GM18870 (cell line): ENCODE measurements around the gene REV3L.
A peak's percentile ranks its signal among the peaks of the same experiment; 100 is the strongest.
"Not testable (repeated sequence)": the region's sequence is repeated elsewhere in the genome, so short reads cannot be mapped to it uniquely, and the experiment has no call there.

Experiments used
- ATAC-seq: cut with Tn5 transposase; IDR thresholded peaks from one replicate; pipeline ENCODE4 v1.9.1; 2021; ENCODE audit warnings: moderate library complexity; ENCODE audit not compliant: unreplicated experiment

The REV3L gene

GRCh38 chr6:111266276-111266675, 216.7 kb downstream of the REV3L start:
- ATAC-seq, result no peak

GRCh38 chr6:111265842-111266241, 217.2 kb downstream of the REV3L start:
- no peak for ATAC-seq

GRCh38 chr6:111263837-111264236, 219.2 kb downstream of the REV3L start:
- ATAC-seq, result no peak

- ATAC-seq, result no peak
Observed at GRCh38 chr6:111260570-111261298, 222.3 kb downstream of the REV3L start.

GRCh38 chr6:111259089-111259831, 223.8 kb downstream of the REV3L start:
- peak; percentile 98 for ATAC-seq

- ATAC-seq, result no peak
Observed at GRCh38 chr6:111258615-111259088, 224.4 kb downstream of the REV3L start.

- ATAC-seq, result no peak
Observed at GRCh38 chr6:111258010-111258409, 225.0 kb downstream of the REV3L start.

GRCh38 chr6:111256646-111257045, 226.4 kb downstream of the REV3L start:
- no peak for ATAC-seq

- not testable (repeated sequence) for ATAC-seq
Observed at GRCh38 chr6:111255838-111256237, 227.2 kb downstream of the REV3L start.

- ATAC-seq, result no peak
Observed at GRCh38 chr6:111254779-111255166, 228.2 kb downstream of the REV3L start.

- no peak for ATAC-seq
Observed at GRCh38 chr6:111254004-111254778, 228.8 kb downstream of the REV3L start.

- ATAC-seq, result no peak
Observed at GRCh38 chr6:111252726-111253125, 230.3 kb downstream of the REV3L start.

GRCh38 chr6:111250791-111251354, 232.1 kb downstream of the REV3L start:
- ATAC-seq, result no peak
